Esophagus squamous epithelium (tissue), 4 donors: Measurements from ENCODE around the gene STON2.

Source experiments
- POLR2A ChIP-seq, 4 donors: fragments of 450-650 bp; IDR thresholded peaks; one replicate each; pipeline ENCODE4 v1.6.1; 2017; ENCODE audit warnings: antibody characterized with exemption in 4 of 4, mild to moderate bottlenecking in 4 of 4, moderate library complexity in 3 of 4
- TF ChIP-seq, protein P1 (sequence below), 6 experiments: fragments of 450-650 bp in 4 of 6; fragments of 200-600 bp in 2 of 6; sonication (generic) in 2 of 6; IDR thresholded peaks; one replicate each; pipeline ENCODE4 v1.5.1; 2016 to 2019; ENCODE audit warnings: antibody characterized with exemption in 6 of 6, mild to moderate bottlenecking in 4 of 6, moderate library complexity in 4 of 6

DNA sequence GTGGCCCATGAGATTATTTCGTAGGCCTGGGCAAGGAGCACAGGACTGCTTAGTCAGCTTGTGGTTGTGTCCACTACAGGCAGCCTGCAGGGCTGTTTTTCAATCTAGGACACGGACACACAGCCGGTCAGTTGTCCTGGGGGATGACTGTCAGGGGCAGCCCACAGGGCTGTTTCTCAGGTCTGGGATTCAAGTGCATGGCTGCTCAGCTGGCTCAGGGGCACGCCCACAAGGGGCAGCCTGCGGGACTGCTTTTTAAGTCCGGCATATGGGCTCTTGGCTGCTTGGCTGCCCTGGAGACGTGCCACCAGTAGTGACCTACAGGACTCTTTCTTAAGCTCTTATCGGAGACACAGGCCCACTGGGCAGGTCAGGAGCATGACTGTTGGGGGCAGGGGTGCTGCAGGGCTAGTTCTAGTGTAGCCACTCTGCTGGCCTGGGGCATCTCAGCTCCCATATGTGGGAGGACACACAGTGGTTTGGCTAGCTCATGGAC, 152.8 kb downstream of the STON2 start:
- no peak for TF ChIP-seq POLR2A (IDR thresholded peaks at IDR 0.05)
- TF ChIP-seq, protein P1, sequence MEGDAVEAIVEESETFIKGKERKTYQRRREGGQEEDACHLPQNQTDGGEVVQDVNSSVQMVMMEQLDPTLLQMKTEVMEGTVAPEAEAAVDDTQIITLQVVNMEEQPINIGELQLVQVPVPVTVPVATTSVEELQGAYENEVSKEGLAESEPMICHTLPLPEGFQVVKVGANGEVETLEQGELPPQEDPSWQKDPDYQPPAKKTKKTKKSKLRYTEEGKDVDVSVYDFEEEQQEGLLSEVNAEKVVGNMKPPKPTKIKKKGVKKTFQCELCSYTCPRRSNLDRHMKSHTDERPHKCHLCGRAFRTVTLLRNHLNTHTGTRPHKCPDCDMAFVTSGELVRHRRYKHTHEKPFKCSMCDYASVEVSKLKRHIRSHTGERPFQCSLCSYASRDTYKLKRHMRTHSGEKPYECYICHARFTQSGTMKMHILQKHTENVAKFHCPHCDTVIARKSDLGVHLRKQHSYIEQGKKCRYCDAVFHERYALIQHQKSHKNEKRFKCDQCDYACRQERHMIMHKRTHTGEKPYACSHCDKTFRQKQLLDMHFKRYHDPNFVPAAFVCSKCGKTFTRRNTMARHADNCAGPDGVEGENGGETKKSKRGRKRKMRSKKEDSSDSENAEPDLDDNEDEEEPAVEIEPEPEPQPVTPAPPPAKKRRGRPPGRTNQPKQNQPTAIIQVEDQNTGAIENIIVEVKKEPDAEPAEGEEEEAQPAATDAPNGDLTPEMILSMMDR (IDR thresholded peaks at IDR 0.05) = no peak
